H1 (cell line): ENCODE results near the gene PLXDC2. TPM values are rescaled to one million over a fixed set of nuclear protein-coding genes. Genes with fewer than 3 reads are reported as not detected.

ENCODE experiments used
- CTCF ChIA-PET: fragments of 300-600 bp; sonication (Branson Sonifier 250); formaldehyde crosslinking; loops from one replicate; lab custom pipeline; 2021; ENCODE audit not compliant: partially characterized antibody; lab: Charles Lee
- POLR2A ChIA-PET: fragments of 300-600 bp; sonication (Branson Sonifier 250); formaldehyde crosslinking; loops from one replicate; lab custom pipeline; 2021; ENCODE audit warnings: inconsistent platforms; ENCODE audit not compliant: partially characterized antibody; lab: Charles Lee
- DNase-seq, 2 experiments: peaks; one replicate each; pipeline versions ENCODE4 v3.0.0 to v3.0.0-alpha.2; 2010 to 2022; ENCODE audit warnings: low spot score in 2 of 2, low read depth in 1 of 2, mixed read lengths in 1 of 2
- FAIRE-seq: peaks from 2 replicates; lab custom pipeline; 2011; peaks lifted over from hg19 to GRCh38; lab: Jason Lieb, UNC
- H2AFZ ChIP-seq: 2 replicates; pipeline ENCODE4 v1.8.1; 2012; ENCODE audit warnings: low read length, inconsistent platforms
- H2AK5ac ChIP-seq: 2 replicates; pipeline ENCODE4 v1.6.1; 2013; ENCODE audit warnings: low read depth, low read length
- H2BK120ac ChIP-seq: replicated peaks from 2 replicates; pipeline ENCODE3; 2013; ENCODE audit warnings: low read depth, low read length, inconsistent platforms
- H2BK12ac ChIP-seq: 2 replicates; pipeline ENCODE4 v1.6.1; 2013; ENCODE audit warnings: low read depth, low read length
- H2BK15ac ChIP-seq: 2 replicates; pipeline ENCODE4 v1.6.1; 2013; ENCODE audit warnings: low read length
- H2BK20ac ChIP-seq: 2 replicates; pipeline ENCODE4 v1.6.1; 2013; ENCODE audit warnings: low read length
- H2BK5ac ChIP-seq: 2 replicates; pipeline ENCODE4 v1.6.1; 2013; ENCODE audit warnings: low read depth, low read length
- H3K14ac ChIP-seq: 2 replicates; pipeline ENCODE4 v1.6.1; 2013; ENCODE audit warnings: inconsistent platforms; ENCODE audit not compliant: insufficient read length
- H3K18ac ChIP-seq: 2 replicates; pipeline ENCODE4 v1.6.1; 2013; ENCODE audit warnings: low read length; ENCODE audit errors: extremely low read depth
- H3K23ac ChIP-seq: 2 replicates; pipeline ENCODE4 v1.6.1; 2013; ENCODE audit warnings: inconsistent platforms; ENCODE audit not compliant: insufficient read length
- H3K23me2 ChIP-seq: 2 replicates; pipeline ENCODE4 v1.6.1; 2013; ENCODE audit warnings: low read depth, low read length
- H3K27ac ChIP-seq: 2 replicates; pipeline ENCODE4 v1.6.1; 2011; ENCODE audit warnings: low read depth, low read length, inconsistent platforms
- H3K27me3 ChIP-seq, 4 experiments: replicated peaks in 1 of 4; 1 replicate in 1 of 4; 2 replicates in 3 of 4; pipeline versions ENCODE4 v1.6.1 to v1.8.1; 2011 to 2013; ENCODE audit warnings: low read length in 3 of 4, mild to moderate bottlenecking in 3 of 4, inconsistent platforms in 2 of 4, mixed read lengths in 2 of 4, moderate library complexity in 1 of 4; ENCODE audit not compliant: control insufficient read depth in 3 of 4, insufficient read depth in 3 of 4; ENCODE audit errors: extremely low read depth in 1 of 4
- H3K36me3 ChIP-seq, 4 experiments: 2 replicates each; pipeline versions ENCODE4 v1.6.1 to v1.8.1; 2011 to 2013; ENCODE audit warnings: mild to moderate bottlenecking in 4 of 4, low read length in 3 of 4, moderate library complexity in 2 of 4, control low read depth in 1 of 4, inconsistent platforms in 1 of 4; ENCODE audit not compliant: insufficient read depth in 4 of 4, control insufficient read depth in 2 of 4
- H3K4ac ChIP-seq: replicated peaks from 2 replicates; pipeline ENCODE3; 2013; ENCODE audit warnings: low read length, low read depth, mixed read lengths, inconsistent platforms; ENCODE audit not compliant: insufficient read length
- H3K4me1 ChIP-seq, 4 experiments: replicated peaks in 1 of 4; 1 replicate in 1 of 4; 2 replicates in 3 of 4; pipeline versions ENCODE4 v1.6.1 to v1.8.1; 2011 to 2013; ENCODE audit warnings: low read length in 3 of 4, inconsistent platforms in 2 of 4, mixed read lengths in 1 of 4; ENCODE audit not compliant: insufficient read depth in 4 of 4, control insufficient read depth in 3 of 4
- H3K4me2 ChIP-seq, 2 experiments: 2 replicates each; pipeline versions ENCODE4 v1.6.1 to v1.8.1; 2011 to 2013; ENCODE audit warnings: low read depth in 2 of 2, low read length in 2 of 2, control low read depth in 1 of 2, inconsistent platforms in 1 of 2, mild to moderate bottlenecking in 1 of 2; ENCODE audit not compliant: insufficient read depth in 1 of 2
- H3K4me3 ChIP-seq, 4 experiments: fragments of 200-600, 300-600 bp in 1 of 4; sonication (generic), shearing (Covaris generic), sonication (Bioruptor Twin) in 1 of 4; 2 replicates each; pipeline versions ENCODE4 v1.5.1 to v1.8.1; 2011 to 2016; ENCODE audit warnings: low read length in 4 of 4, low read depth in 3 of 4, control low read depth in 2 of 4, inconsistent platforms in 2 of 4, mild to moderate bottlenecking in 2 of 4, mixed read lengths in 1 of 4, moderate library complexity in 1 of 4; ENCODE audit not compliant: insufficient read depth in 2 of 4; ENCODE audit errors: extremely low read depth in 1 of 4
- H3K56ac ChIP-seq: replicated peaks from 2 replicates; pipeline ENCODE3; 2013; ENCODE audit warnings: low read depth, mild to moderate bottlenecking, mixed read lengths, low read length, inconsistent platforms; ENCODE audit not compliant: insufficient read length
- H3K79me1 ChIP-seq: 2 replicates; pipeline ENCODE4 v1.6.1; 2013; ENCODE audit warnings: low read depth, low read length, control low read depth
- H3K79me2 ChIP-seq, 2 experiments: 2 replicates each; pipeline versions ENCODE4 v1.6.1 to v1.8.1; 2012 to 2013; ENCODE audit warnings: low read length in 2 of 2, mild to moderate bottlenecking in 2 of 2, inconsistent platforms in 1 of 2; ENCODE audit not compliant: insufficient read depth in 2 of 2, control insufficient read depth in 1 of 2
- H3K9ac ChIP-seq, 4 experiments: replicated peaks in 1 of 4; 1 replicate in 1 of 4; 2 replicates in 3 of 4; pipeline versions ENCODE4 v1.6.1 to v1.8.1; 2011 to 2013; ENCODE audit warnings: low read depth in 3 of 4, low read length in 3 of 4, control low read depth in 2 of 4, mild to moderate bottlenecking in 2 of 4, moderate library complexity in 2 of 4, inconsistent platforms in 1 of 4; ENCODE audit errors: extremely low read depth in 1 of 4
- H3K9me3 ChIP-seq, 2 experiments: 2 replicates each; pipeline versions ENCODE4 v1.6.1 to v1.8.1; 2012 to 2013; ENCODE audit warnings: mild to moderate bottlenecking in 2 of 2, moderate library complexity in 2 of 2, control low read depth in 1 of 2, inconsistent platforms in 1 of 2, low read depth in 1 of 2, low read length in 1 of 2, mixed read lengths in 1 of 2; ENCODE audit not compliant: insufficient read depth in 2 of 2
- H4K20me1 ChIP-seq, 2 experiments: replicated peaks in 1 of 2; 2 replicates each; pipeline versions ENCODE3 to v1.8.1; 2011 to 2013; ENCODE audit warnings: inconsistent platforms in 2 of 2, low read length in 2 of 2, mild to moderate bottlenecking in 1 of 2; ENCODE audit not compliant: insufficient read depth in 2 of 2, control insufficient read depth in 1 of 2
- H4K5ac ChIP-seq: 2 replicates; pipeline ENCODE4 v1.6.1; 2013; ENCODE audit warnings: low read length, low read depth, mixed read lengths, inconsistent platforms; ENCODE audit not compliant: insufficient read length
- H4K8ac ChIP-seq: 2 replicates; pipeline ENCODE4 v1.8.0; 2013; ENCODE audit warnings: mild to moderate bottlenecking, moderate library complexity, low read length, inconsistent platforms; ENCODE audit not compliant: insufficient read depth; ENCODE audit errors: extremely low read depth
- H4K91ac ChIP-seq: replicated peaks from 2 replicates; pipeline ENCODE3; 2013; ENCODE audit warnings: low read length, mixed read lengths, inconsistent platforms; ENCODE audit not compliant: insufficient read length
- GABPA ChIP-seq: IDR thresholded peaks from 2 replicates; pipeline ENCODE4 v1.6.1; 2011; ENCODE audit warnings: mild to moderate bottlenecking, low read length, moderate library complexity, borderline replicate concordance; ENCODE audit not compliant: insufficient read depth
- SP1 ChIP-seq: IDR thresholded peaks from 2 replicates; pipeline ENCODE4 v1.6.1; 2011; ENCODE audit warnings: low read depth, low read length
- WGBS, 2 experiments: shearing (Covaris generic) in 1 of 2; methylation state at CpG; one replicate each; pipeline versions ENCODE4 v1.1.6 to v1.1.7; 2013 to 2015; ENCODE audit warnings: low lambda C conversion rate in 2 of 2, mixed read lengths in 2 of 2, inconsistent platforms in 1 of 2, low coverage in 1 of 2, missing lambda C conversion rate in 1 of 2; ENCODE audit not compliant: insufficient replicate concordance in 2 of 2, insufficient coverage in 1 of 2, insufficient read length in 1 of 2; ENCODE audit errors: extremely low coverage in 1 of 2, missing lambda C conversion rate in 1 of 2; 5-methylcytosine and 5-hydroxymethylcytosine counted together
- polyA plus RNA-seq, 7 experiments: library from polyadenylated mRNA; depleted of rRNA in 3 of 7; stranded (reverse) in 5 of 7; unstranded in 2 of 7; fragments of >200 nt in 5 of 7; fragments of 200-250 nt in 2 of 7; gene quantifications; 1 replicate in 5 of 7; 2 replicates in 1 of 7; 4 replicates in 1 of 7; pipeline versions ENCODE4 v1.2.1 to v1.2.3, GENCODE V29; 2011 to 2013; ENCODE audit warnings: missing spikeins in 2 of 7, mixed read lengths in 2 of 7
- total RNA-seq: library from RNA; stranded (reverse); fragmentation: NEBNext Ultra II Directional; extraction: Animal tissue kit (Norgen Biotek cat#: 25700); gene quantifications from 2 replicates; pipeline ENCODE4 v1.2.1, GENCODE V29; 2021
- TF ChIP-seq, protein P1 (sequence below): IDR thresholded peaks from 2 replicates; pipeline ENCODE4 v1.6.1; 2011; ENCODE audit warnings: low read length, improper control_type of control experiment

The PLXDC2 gene
- total and polyA plus RNA-seq, 2 of the 8 experiments (the other 6 are each of a cell fraction or from before 2014, with no cell fraction given), result 23.0 to 40.5 TPM

DNA sequence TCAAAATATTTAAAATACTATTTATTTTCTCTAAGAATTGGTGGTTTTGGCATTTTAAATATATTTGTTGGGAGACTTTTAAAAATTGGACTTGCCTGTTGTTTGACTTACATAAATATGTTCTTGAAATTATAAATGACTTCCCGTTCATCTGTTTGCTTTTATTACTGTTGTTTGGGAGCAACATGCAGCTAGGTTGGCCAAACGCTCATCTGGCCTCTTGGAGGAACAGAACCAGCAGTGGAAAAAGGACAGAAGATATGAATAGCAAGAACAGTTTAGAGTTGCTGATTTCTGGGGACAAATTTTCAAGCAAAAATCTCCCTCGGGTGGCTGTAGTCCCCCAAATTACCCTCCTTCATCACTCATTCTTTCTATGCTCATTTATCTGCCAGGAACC is 41.6 kb downstream of the PLXDC2 start:
- Histone ChIP-seq H2BK5ac (no peak overlapping the region), H3K4me1 (peaks cover 0 to 3% (median 1%) of the 10 kb centered on the region in 4 experiments; a peak in 2 of 7 replicates), H4K8ac (no peak overlapping the region), H3K9ac (no peak overlapping the region), H3K14ac (no peak overlapping the region), H4K5ac (no peak overlapping the region), H3K36me3 (no peaks in the 10 kb centered on the region), H2BK120ac (no peak overlapping the region), H4K20me1 (peaks cover 0 to 2% of the 10 kb centered on the region in 2 experiments), H3K9me3 (no peaks in the 10 kb centered on the region), H3K23me2 (no peaks in the 10 kb centered on the region; the same call in 1 of the 2 replicates), H3K27ac (no peak overlapping the region), H3K56ac (no peak overlapping the region), H3K79me2 (peaks cover 0 to 77% of the 10 kb centered on the region in 2 experiments; a peak in 3 of 4 replicates), H2BK12ac (no peak overlapping the region), H2BK20ac (no peak overlapping the region), H4K91ac (no peak overlapping the region), H2AK5ac (no peak overlapping the region), H3K79me1 (no peaks in the 10 kb centered on the region; the same call in 1 of the 2 replicates), H2AFZ (no peak overlapping the region), H3K23ac (no peak overlapping the region), H3K18ac (no peak overlapping the region), H3K4ac (no peak overlapping the region), H2BK15ac (no peak overlapping the region), H3K27me3 (no peaks in the 10 kb centered on the region), H3K4me3 (no peak overlapping the region), H3K4me2 (no peak overlapping the region)
- DNase-seq (no peak), FAIRE-seq (no peak)
- TF ChIP-seq SP1 (no peak), GABPA (no peak)
- TF ChIP-seq, protein P1, sequence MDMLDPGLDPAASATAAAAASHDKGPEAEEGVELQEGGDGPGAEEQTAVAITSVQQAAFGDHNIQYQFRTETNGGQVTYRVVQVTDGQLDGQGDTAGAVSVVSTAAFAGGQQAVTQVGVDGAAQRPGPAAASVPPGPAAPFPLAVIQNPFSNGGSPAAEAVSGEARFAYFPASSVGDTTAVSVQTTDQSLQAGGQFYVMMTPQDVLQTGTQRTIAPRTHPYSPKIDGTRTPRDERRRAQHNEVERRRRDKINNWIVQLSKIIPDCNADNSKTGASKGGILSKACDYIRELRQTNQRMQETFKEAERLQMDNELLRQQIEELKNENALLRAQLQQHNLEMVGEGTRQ, result no peak
- CTCF ChIA-PET, result interaction anchor here (1.0 kb wide), 1 partner anchor 38 kb away, joined by 3 read pairs; no protein-coding TSS in a partner anchor
- 81% methylated on average over 3 of the region's 3 CpGs; no CpG with 5 or more reads in 1 of the 2 experiments for WGBS, 2 experiments
- POLR2A ChIA-PET, result no interaction called here
